ENCODE measurements around the gene TRIM25.

DNA sequence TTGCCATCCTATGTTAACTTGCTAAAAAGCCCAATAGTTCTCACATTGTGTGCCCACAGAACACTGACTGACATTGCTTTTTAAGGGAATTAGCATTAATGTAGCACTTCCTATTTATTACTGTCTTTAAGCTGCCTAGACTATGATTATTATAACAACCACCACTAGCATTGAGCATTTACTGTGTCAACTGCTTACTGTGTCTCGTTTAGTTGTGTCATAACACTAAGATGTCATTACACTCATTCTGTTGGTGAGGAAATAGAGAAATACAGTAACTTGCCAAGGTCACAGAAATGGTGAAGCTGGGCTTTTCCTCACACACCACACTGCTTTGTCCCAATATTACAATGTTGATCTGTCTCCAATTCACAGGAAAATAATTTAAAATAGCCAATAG lies 30.2 kb downstream of the TRIM25 start:
- TF ChIP-seq CTCF (IDR thresholded peaks at IDR 0.05; ENCODE audit: poor library complexity), result no peak
- TF ChIP-seq EZH2 (IDR thresholded peaks at IDR 0.05; ENCODE audit: borderline replicate concordance), result no peak
